K562 (cell line): ENCODE results near the gene FARSA. TPM values are rescaled to one million over a fixed set of nuclear protein-coding genes. Genes with fewer than 3 reads are reported as not detected.

ENCODE experiments used
- ATAC-seq: fragments of 200-7000 bp; cut with Tn5 transposase; 3 replicates; pipeline ENCODE4 v1.9.1; 2020; ENCODE audit warnings: moderate library complexity
- BruUV-seq: library from RNA; stranded (reverse); fragments of 400-500 nt; replicated peaks from 2 replicates; lab custom pipeline; 2021; lab: Mats Ljungman, UMichigan
- CTCF ChIA-PET: fragments of 300-600 bp; formaldehyde crosslinking; extraction: SDS; loops from one replicate; lab custom pipeline; 2021; ENCODE audit warnings: low intra/inter-chr PET ratio; lab: Yijun Ruan, JAX
- POLR2A ChIA-PET: fragments of 300-600, 350-650 bp; sonication (Branson Sonifier 250); formaldehyde crosslinking; extraction: SDS; loops from one replicate; lab custom pipeline; 2021; ENCODE audit warnings: antibody characterized with exemption, inconsistent platforms; lab: Yijun Ruan, JAX
- DNase-seq, 4 experiments: peaks; one replicate each; pipeline versions ENCODE4 v3.0.0 to v3.0.0-alpha.2; 2011 to 2018; ENCODE audit warnings: low spot score in 3 of 4, mixed read lengths in 3 of 4; ENCODE audit errors: extremely low read depth in 1 of 4
- FAIRE-seq: peaks from 2 replicates; lab custom pipeline; 2011; peaks lifted over from hg19 to GRCh38; lab: Jason Lieb, UNC
- H2AFZ ChIP-seq: 2 replicates; pipeline ENCODE4 v1.6.0; 2011; ENCODE audit warnings: low read depth, low read length, control low read depth, inconsistent platforms
- H3K27ac ChIP-seq: fragments of 200-600 bp; 3 replicates; pipeline ENCODE4 v1.8.0; 2011; ENCODE audit warnings: low read depth, mild to moderate bottlenecking, control low read depth, inconsistent platforms, low read length, moderate library complexity, mixed read lengths; ENCODE audit errors: extremely low read depth
- H3K27me3 ChIP-seq, 2 experiments: fragments of 300-600 bp in 1 of 2; 2 replicates in 1 of 2; 3 replicates in 1 of 2; pipeline versions ENCODE4 v1.6.0 to v1.8.0; 2011; ENCODE audit warnings: inconsistent platforms in 2 of 2, low read length in 2 of 2, mild to moderate bottlenecking in 1 of 2, mixed read lengths in 1 of 2, moderate library complexity in 1 of 2; ENCODE audit not compliant: control insufficient read depth in 2 of 2, insufficient read depth in 2 of 2
- H3K36me3 ChIP-seq: fragments of 300-600 bp; 3 replicates; pipeline ENCODE4 v1.8.0; 2011; ENCODE audit warnings: mild to moderate bottlenecking, low read length, inconsistent platforms; ENCODE audit not compliant: control insufficient read depth, insufficient read depth
- H3K4me1 ChIP-seq, 2 experiments: fragments of 200-600 bp in 1 of 2; replicated peaks in 1 of 2; 2 replicates in 1 of 2; 3 replicates in 1 of 2; pipeline versions ENCODE4 v1.5.1 to v1.8.0; 2011; ENCODE audit warnings: inconsistent platforms in 2 of 2, low read length in 2 of 2, mild to moderate bottlenecking in 1 of 2, mixed read lengths in 1 of 2, moderate library complexity in 1 of 2; ENCODE audit not compliant: control insufficient read depth in 2 of 2, insufficient read depth in 2 of 2
- H3K4me2 ChIP-seq: 2 replicates; pipeline ENCODE4 v1.6.1; 2011; ENCODE audit warnings: low read length, control low read depth, inconsistent platforms, mixed read lengths; ENCODE audit not compliant: insufficient read depth
- H3K4me3 ChIP-seq: fragments of 200-600 bp; sonication (generic), shearing (Covaris generic); 2 replicates; pipeline ENCODE4 v1.5.1; 2016; ENCODE audit warnings: control low read depth, inconsistent platforms
- H3K79me2 ChIP-seq: fragments of 200-600 bp; 3 replicates; pipeline ENCODE4 v1.8.0; 2011; ENCODE audit warnings: low read length, inconsistent platforms; ENCODE audit not compliant: control insufficient read depth, insufficient read depth
- H3K9ac ChIP-seq, 2 experiments: 2 replicates each; pipeline versions ENCODE4 v1.6.0 to v1.6.1; 2011; ENCODE audit warnings: low read depth in 2 of 2, low read length in 2 of 2, control low read depth in 1 of 2, inconsistent platforms in 1 of 2, mild to moderate bottlenecking in 1 of 2, mixed read lengths in 1 of 2; ENCODE audit not compliant: insufficient read depth in 1 of 2
- H3K9me1 ChIP-seq: one replicate; pipeline ENCODE4 v1.6.0; 2011; ENCODE audit warnings: inconsistent platforms, mild to moderate bottlenecking, low read length, moderate library complexity; ENCODE audit not compliant: control insufficient read depth, insufficient read depth
- H3K9me3 ChIP-seq: replicated peaks from 2 replicates; pipeline ENCODE4 v1.5.1; 2011; ENCODE audit warnings: low read depth, low read length, inconsistent platforms; ENCODE audit not compliant: control insufficient read depth, insufficient read depth
- H4K20me1 ChIP-seq: replicated peaks from 2 replicates; pipeline ENCODE4 v1.6.1; 2011; ENCODE audit warnings: low read length, inconsistent platforms, mixed read lengths; ENCODE audit not compliant: control insufficient read depth, insufficient read depth
- CAMTA2 ChIP-seq: fragments of 250-450 bp; sonication (Bioruptor Pico); conservative IDR thresholded peaks from 2 replicates; pipeline ENCODE4 v1.5.1; 2022
- KDM1A ChIP-seq, 2 experiments: fragments of 450-650 bp; IDR thresholded peaks; 2 replicates each; pipeline ENCODE4 v1.6.1; 2016; ENCODE audit warnings: mild to moderate bottlenecking in 2 of 2
- LEF1 ChIP-seq: fragments of 450-650 bp; IDR thresholded peaks from 2 replicates; pipeline ENCODE4 v1.6.1; 2016; ENCODE audit warnings: mild to moderate bottlenecking
- NEUROD1 ChIP-seq: fragments of 150-350 bp; IDR thresholded peaks from 2 replicates; pipeline ENCODE4 v1.6.1; 2014; ENCODE audit warnings: borderline replicate concordance, low read length, low read depth; ENCODE audit not compliant: partially characterized antibody
- PHF8 ChIP-seq: fragments of 200-600 bp; sonication (generic); IDR thresholded peaks from 2 replicates; pipeline ENCODE4 v1.6.1; 2012; ENCODE audit warnings: mixed run types, mild to moderate bottlenecking, inconsistent platforms, low read length, moderate library complexity, borderline replicate concordance
- PTRF ChIP-seq: fragments of 450-650 bp; IDR thresholded peaks from 2 replicates; pipeline ENCODE4 v1.6.1; 2016; ENCODE audit warnings: mild to moderate bottlenecking, missing genetic modification characterization, missing compliant biosample characterization
- TEAD2 ChIP-seq: fragments of 450-650 bp; IDR thresholded peaks from 2 replicates; pipeline ENCODE4 v1.6.1; 2016; ENCODE audit warnings: missing genetic modification characterization, control low read depth, missing compliant biosample characterization
- ZFP30 ChIP-seq: fragments of 250-450 bp; sonication (Bioruptor Pico); IDR thresholded peaks from 2 replicates; pipeline ENCODE4 v1.8.0; 2022; ENCODE audit warnings: moderate library complexity, mild to moderate bottlenecking, inconsistent platforms, borderline replicate concordance
- WGBS: fragments of 100-300 bp; shearing (Covaris generic); methylation state at CpG from one replicate; pipeline ENCODE4 v1.1.6; 2016; ENCODE audit warnings: low coverage, mixed read lengths; ENCODE audit not compliant: insufficient coverage; ENCODE audit errors: missing lambda C conversion rate; 5-methylcytosine and 5-hydroxymethylcytosine counted together
- in situ Hi-C: fragments of 300-500 bp; cut with MboI; formaldehyde crosslinking; loops from 4 replicates; pipeline ENCODE4 v1.15.0; 2018; ENCODE audit warnings: inconsistent platforms, mixed read lengths
- intact Hi-C: fragments of 100-400 bp; cut with micrococcal nuclease; formaldehyde crosslinking; loops from 2 replicates; pipeline ENCODE4 v1.14.2; 2022
- polyA plus RNA-seq, 8 experiments: library from polyadenylated mRNA; depleted of rRNA in 4 of 8; stranded (reverse) in 5 of 8; unstranded in 3 of 8; fragments of >200 nt; fragmentation: Nextera tagmentation in 2 of 8; fragmentation: Illumina TruSeq in 1 of 8; extraction: Ambion mirVana in 2 of 8; extraction: Trizol in 1 of 8; gene quantifications; 2 replicates each; pipeline versions ENCODE4 v1.2.1 to v1.2.3, GENCODE V29; 2011 to 2014; ENCODE audit warnings: inconsistent platforms in 1 of 8, missing spikeins in 1 of 8
- total RNA-seq, 7 experiments: library from RNA; depleted of rRNA in 6 of 7; stranded (reverse); fragments of >200 nt in 6 of 7; fragmentation: Illumina TruSeq in 2 of 7; extraction: Trizol in 2 of 7; gene quantifications; 2 replicates each; pipeline versions ENCODE4 v1.2.1 to v1.2.3, GENCODE V29; 2011 to 2021; ENCODE audit warnings: low replicate concordance in 1 of 7
- TF ChIP-seq, protein P1 (sequence below), 2 experiments: fragments of 450-650 bp in 1 of 2; IDR thresholded peaks; 2 replicates each; pipeline ENCODE4 v1.6.1; 2011 to 2017; ENCODE audit warnings: low read depth in 2 of 2, antibody characterized with exemption in 1 of 2, borderline replicate concordance in 1 of 2, low read length in 1 of 2, mild to moderate bottlenecking in 1 of 2, mixed read lengths in 1 of 2; ENCODE audit not compliant: control insufficient read depth in 1 of 2
- TF ChIP-seq, protein P2 (sequence below): fragments of 450-650 bp; IDR thresholded peaks from 2 replicates; pipeline ENCODE4 v1.6.1; 2014; ENCODE audit warnings: low read depth, mild to moderate bottlenecking, moderate library complexity, borderline replicate concordance
- TF ChIP-seq, protein P3 (sequence below): fragments of 450-650 bp; IDR thresholded peaks from 2 replicates; pipeline ENCODE4 v1.6.1; 2018; ENCODE audit warnings: mild to moderate bottlenecking, low read depth; ENCODE audit not compliant: partially characterized antibody
- TF ChIP-seq, protein P4 (sequence below): conservative IDR thresholded peaks from 2 replicates; pipeline ENCODE4 v1.6.1; 2011; ENCODE audit warnings: low read depth, mild to moderate bottlenecking, low read length; ENCODE audit not compliant: control insufficient read depth

The FARSA gene
- total and polyA plus RNA-seq, 9 of the 15 experiments (the other 6 are each of a cell fraction or from before 2014, with no cell fraction given), result 25.2 to 237 (median 89.6) TPM

DNA sequence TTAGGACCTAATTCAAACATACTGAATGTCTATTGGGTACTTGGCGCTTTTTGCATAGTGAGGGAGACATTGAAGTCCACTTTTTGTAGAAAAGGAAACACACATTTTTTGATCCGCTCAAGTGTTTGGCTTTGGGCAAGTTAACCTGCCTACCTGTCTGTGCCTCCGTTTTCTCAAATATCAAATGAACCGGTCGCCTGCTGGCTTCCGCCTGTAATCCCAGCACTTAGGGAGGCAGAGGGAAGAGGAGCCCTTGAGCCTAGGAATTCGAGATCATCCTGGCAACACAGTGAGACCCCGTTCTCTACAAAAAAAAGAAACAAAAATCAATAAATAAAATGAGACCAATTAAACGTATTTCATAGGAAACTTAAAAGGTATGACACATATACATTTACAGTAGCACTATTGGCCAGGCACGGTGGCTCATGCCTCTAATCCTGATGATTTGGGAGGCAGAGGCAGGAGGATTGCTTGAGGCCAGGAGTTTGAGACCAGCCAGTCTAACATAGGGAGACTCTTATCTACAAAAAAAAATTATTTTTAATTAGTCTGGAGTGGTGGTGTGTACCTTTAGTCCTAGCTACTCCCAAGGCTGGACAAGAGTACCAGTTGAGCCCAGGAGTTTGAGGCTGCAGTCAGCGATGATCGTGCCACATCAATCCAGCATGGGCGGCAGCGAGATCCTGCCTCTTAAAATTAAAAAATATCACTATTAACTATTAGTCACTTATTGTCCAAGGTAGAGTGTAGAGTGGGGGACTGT, 13.4 kb upstream of the FARSA start:
- in situ Hi-C loops, result no loop called here
- Histone ChIP-seq H3K4me1 (peaks cover 11 to 26% of the 10 kb centered on the region in 2 experiments; a peak in 4 of 5 replicates), H3K27me3 (no peaks in the 10 kb centered on the region), H3K4me2 (peak overlapping the region; percentile 95), H3K9me1 (peaks cover 10% of the 10 kb centered on the region), H3K36me3 (peaks cover 76% of the 10 kb centered on the region), H3K9me3 (no peaks in the 10 kb centered on the region), H3K27ac (peak overlapping the region; percentile 88), H3K4me3 (peak overlapping the region; percentile 66), H4K20me1 (peaks cover 7% of the 10 kb centered on the region), H2AFZ (no peak overlapping the region), H3K9ac (peak overlapping the region; percentile 91 to 96), H3K79me2 (peaks cover 47% of the 10 kb centered on the region)
- peak; percentile 11 for FAIRE-seq
- ChIA-PET CTCF (interaction anchor here (0.8 kb wide), 1 partner anchor 61 kb away, joined by 3 read pairs; no protein-coding TSS in a partner anchor), POLR2A (interaction anchor here (0.6 to 2.3 kb wide), 13 partner anchors 8 to 132 kb away, joined by 3 to 14 read pairs (median 4); partner anchors contain the start of genes CALR, FARSA, GADD45GIP1 and KLF1)
- ATAC-seq, result no peak
- WGBS, result 31% methylated on average over 14 of the region's 14 CpGs
- no peak for DNase-seq
- BruUV-seq, result TSS peak; percentile 50
- intact Hi-C loops, result no loop called here
- no peak for TF ChIP-seq LEF1
- no peak for TF ChIP-seq NEUROD1
- no peak for TF ChIP-seq PTRF (tag)
- TF ChIP-seq, protein P1, sequence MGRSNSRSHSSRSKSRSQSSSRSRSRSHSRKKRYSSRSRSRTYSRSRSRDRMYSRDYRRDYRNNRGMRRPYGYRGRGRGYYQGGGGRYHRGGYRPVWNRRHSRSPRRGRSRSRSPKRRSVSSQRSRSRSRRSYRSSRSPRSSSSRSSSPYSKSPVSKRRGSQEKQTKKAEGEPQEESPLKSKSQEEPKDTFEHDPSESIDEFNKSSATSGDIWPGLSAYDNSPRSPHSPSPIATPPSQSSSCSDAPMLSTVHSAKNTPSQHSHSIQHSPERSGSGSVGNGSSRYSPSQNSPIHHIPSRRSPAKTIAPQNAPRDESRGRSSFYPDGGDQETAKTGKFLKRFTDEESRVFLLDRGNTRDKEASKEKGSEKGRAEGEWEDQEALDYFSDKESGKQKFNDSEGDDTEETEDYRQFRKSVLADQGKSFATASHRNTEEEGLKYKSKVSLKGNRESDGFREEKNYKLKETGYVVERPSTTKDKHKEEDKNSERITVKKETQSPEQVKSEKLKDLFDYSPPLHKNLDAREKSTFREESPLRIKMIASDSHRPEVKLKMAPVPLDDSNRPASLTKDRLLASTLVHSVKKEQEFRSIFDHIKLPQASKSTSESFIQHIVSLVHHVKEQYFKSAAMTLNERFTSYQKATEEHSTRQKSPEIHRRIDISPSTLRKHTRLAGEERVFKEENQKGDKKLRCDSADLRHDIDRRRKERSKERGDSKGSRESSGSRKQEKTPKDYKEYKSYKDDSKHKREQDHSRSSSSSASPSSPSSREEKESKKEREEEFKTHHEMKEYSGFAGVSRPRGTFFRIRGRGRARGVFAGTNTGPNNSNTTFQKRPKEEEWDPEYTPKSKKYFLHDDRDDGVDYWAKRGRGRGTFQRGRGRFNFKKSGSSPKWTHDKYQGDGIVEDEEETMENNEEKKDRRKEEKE (IDR thresholded peaks at IDR 0.05; ENCODE audit: borderline replicate concordance in 1 of 2, control insufficient read depth in 1 of 2, low read depth in 2 of 2, low read length in 1 of 2), result 0 out of 4 replicates have a peak, but pooled peaks of 1 of the 2 experiments have one; percentile 46
- TF ChIP-seq ZFP30, result no peak
- TF ChIP-seq, protein P2, sequence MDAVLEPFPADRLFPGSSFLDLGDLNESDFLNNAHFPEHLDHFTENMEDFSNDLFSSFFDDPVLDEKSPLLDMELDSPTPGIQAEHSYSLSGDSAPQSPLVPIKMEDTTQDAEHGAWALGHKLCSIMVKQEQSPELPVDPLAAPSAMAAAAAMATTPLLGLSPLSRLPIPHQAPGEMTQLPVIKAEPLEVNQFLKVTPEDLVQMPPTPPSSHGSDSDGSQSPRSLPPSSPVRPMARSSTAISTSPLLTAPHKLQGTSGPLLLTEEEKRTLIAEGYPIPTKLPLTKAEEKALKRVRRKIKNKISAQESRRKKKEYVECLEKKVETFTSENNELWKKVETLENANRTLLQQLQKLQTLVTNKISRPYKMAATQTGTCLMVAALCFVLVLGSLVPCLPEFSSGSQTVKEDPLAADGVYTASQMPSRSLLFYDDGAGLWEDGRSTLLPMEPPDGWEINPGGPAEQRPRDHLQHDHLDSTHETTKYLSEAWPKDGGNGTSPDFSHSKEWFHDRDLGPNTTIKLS, result no peak
- TF ChIP-seq, protein P3, sequence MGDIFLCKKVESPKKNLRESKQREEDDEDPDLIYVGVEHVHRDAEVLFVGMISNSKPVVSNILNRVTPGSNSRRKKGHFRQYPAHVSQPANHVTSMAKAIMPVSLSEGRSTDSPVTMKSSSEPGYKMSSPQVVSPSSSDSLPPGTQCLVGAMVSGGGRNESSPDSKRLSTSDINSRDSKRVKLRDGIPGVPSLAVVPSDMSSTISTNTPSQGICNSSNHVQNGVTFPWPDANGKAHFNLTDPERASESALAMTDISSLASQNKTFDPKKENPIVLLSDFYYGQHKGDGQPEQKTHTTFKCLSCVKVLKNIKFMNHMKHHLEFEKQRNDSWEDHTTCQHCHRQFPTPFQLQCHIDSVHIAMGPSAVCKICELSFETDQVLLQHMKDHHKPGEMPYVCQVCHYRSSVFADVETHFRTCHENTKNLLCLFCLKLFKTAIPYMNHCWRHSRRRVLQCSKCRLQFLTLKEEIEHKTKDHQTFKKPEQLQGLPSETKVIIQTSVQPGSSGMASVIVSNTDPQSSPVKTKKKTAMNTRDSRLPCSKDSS, result no peak
- TF ChIP-seq CAMTA2 (CRISPR knock-in tag), result no peak
- no peak for TF ChIP-seq PHF8
- peak in 1 of 2 experiments; percentile 13; a peak in 1 of 4 replicates for TF ChIP-seq KDM1A (IDR thresholded peaks at IDR 0.05)
- TF ChIP-seq, protein P4, sequence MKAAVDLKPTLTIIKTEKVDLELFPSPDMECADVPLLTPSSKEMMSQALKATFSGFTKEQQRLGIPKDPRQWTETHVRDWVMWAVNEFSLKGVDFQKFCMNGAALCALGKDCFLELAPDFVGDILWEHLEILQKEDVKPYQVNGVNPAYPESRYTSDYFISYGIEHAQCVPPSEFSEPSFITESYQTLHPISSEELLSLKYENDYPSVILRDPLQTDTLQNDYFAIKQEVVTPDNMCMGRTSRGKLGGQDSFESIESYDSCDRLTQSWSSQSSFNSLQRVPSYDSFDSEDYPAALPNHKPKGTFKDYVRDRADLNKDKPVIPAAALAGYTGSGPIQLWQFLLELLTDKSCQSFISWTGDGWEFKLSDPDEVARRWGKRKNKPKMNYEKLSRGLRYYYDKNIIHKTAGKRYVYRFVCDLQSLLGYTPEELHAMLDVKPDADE, result no peak
- no peak for TF ChIP-seq TEAD2 (tag)
